ENCODE data around the gene KCP.

GRCh38 chr7:128845987-128846386 is 64.5 kb downstream of the KCP start:
- TF ChIP-seq, protein P1, sequence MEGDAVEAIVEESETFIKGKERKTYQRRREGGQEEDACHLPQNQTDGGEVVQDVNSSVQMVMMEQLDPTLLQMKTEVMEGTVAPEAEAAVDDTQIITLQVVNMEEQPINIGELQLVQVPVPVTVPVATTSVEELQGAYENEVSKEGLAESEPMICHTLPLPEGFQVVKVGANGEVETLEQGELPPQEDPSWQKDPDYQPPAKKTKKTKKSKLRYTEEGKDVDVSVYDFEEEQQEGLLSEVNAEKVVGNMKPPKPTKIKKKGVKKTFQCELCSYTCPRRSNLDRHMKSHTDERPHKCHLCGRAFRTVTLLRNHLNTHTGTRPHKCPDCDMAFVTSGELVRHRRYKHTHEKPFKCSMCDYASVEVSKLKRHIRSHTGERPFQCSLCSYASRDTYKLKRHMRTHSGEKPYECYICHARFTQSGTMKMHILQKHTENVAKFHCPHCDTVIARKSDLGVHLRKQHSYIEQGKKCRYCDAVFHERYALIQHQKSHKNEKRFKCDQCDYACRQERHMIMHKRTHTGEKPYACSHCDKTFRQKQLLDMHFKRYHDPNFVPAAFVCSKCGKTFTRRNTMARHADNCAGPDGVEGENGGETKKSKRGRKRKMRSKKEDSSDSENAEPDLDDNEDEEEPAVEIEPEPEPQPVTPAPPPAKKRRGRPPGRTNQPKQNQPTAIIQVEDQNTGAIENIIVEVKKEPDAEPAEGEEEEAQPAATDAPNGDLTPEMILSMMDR (IDR thresholded peaks at IDR 0.05): no peak
- TF ChIP-seq EP300 (IDR thresholded peaks at IDR 0.05): no peak

Data from ovary (tissue), 3 donors.